ENCODE data around the gene DYNLT5. TPM values are rescaled to one million over a fixed set of nuclear protein-coding genes. Genes with fewer than 3 reads are reported as not detected.

DYNLT5 gene
- polyA plus RNA-seq, 2 of the 4 experiments (the other 2 are of a cell fraction), result not detected

DNA sequence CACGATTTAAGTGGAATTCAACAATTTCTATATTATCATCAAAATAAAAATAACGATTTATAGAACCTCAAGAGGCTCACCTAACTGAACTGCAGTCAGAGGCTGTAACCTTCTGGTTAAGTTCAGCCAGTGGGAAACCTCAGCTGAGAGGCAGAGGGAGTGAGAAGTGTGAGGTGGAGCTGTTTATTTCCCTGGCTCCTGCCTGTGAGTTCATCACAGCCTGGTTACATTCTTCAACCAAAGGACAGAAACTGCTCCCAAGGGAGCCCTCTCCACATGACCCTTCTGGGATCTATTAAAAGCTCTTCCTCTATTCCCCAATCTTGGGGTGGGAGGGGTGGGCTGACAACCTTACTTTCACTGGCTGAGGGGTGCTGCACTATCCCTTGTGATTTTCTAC, 22.2 kb downstream of the DYNLT5 start:
- H3K27ac ChIP-seq, result no peak overlapping the region
- ChIA-PET CTCF (no interaction called here), POLR2A (no interaction called here)
- no peak for ATAC-seq
- H3K4me2 ChIP-seq, result no peak overlapping the region
- DNase-seq (ENCODE audit: low read depth in 1 of 2, low spot score in 1 of 2), result no peak
- H3K9me3 ChIP-seq, result no peaks in the 10 kb centered on the region
- 8% methylated on average over 2 of the region's 2 CpGs for WGBS (ENCODE audit: missing lambda C conversion rate)
- H3K4me3 ChIP-seq, result no peak overlapping the region
- no peaks in the 10 kb centered on the region for H3K4me1 ChIP-seq
- no peak for FAIRE-seq
- no peak for TF ChIP-seq MYC (IDR thresholded peaks at IDR 0.05; ENCODE audit: borderline replicate concordance, low read length)
- TF ChIP-seq EP300 (IDR thresholded peaks at IDR 0.05), result no peak
- TF ChIP-seq, protein P1, sequence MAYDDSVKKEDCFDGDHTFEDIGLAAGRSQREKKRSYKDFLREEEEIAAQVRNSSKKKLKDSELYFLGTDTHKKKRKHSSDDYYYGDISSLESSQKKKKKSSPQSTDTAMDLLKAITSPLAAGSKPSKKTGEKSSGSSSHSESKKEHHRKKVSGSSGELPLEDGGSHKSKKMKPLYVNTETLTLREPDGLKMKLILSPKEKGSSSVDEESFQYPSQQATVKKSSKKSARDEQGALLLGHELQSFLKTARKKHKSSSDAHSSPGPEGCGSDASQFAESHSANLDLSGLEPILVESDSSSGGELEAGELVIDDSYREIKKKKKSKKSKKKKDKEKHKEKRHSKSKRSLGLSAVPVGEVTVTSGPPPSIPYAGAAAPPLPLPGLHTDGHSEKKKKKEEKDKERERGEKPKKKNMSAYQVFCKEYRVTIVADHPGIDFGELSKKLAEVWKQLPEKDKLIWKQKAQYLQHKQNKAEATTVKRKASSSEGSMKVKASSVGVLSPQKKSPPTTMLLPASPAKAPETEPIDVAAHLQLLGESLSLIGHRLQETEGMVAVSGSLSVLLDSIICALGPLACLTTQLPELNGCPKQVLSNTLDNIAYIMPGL (CRISPR knock-in tag; IDR thresholded peaks at IDR 0.05; ENCODE audit: borderline replicate concordance), result no peak
- no peak for TF ChIP-seq ZNF302 (CRISPR knock-in tag; IDR thresholded peaks at IDR 0.05)
- TF ChIP-seq FOSL2 (IDR thresholded peaks at IDR 0.05), result no peak
- TF ChIP-seq FOSL2 (CRISPR knock-in tag; IDR thresholded peaks at IDR 0.05), result no peak
- no peak for TF ChIP-seq JUN (IDR thresholded peaks at IDR 0.05)
- no peak for TF ChIP-seq ATOH8 (CRISPR knock-in tag; IDR thresholded peaks at IDR 0.05; ENCODE audit: low read depth)
- no peak for TF ChIP-seq BHLHE40 (IDR thresholded peaks at IDR 0.05; ENCODE audit: low read depth, low read length)
- TF ChIP-seq PHF8 (IDR thresholded peaks at IDR 0.05; ENCODE audit: borderline replicate concordance, low read depth), result no peak
- no peak for TF ChIP-seq POLR2A (IDR thresholded peaks at IDR 0.05; ENCODE audit: low read length)
- TF ChIP-seq CEBPB (IDR thresholded peaks at IDR 0.05), result no peak
- TF ChIP-seq ZC3H11A (IDR thresholded peaks at IDR 0.05), result no peak
- no peak for TF ChIP-seq ESRRA (IDR thresholded peaks at IDR 0.05; ENCODE audit: borderline replicate concordance, low read length)
- TF ChIP-seq E2F6 (IDR thresholded peaks at IDR 0.05; ENCODE audit: borderline replicate concordance, low read depth), result no peak
- no peak for TF ChIP-seq RARB (CRISPR knock-in tag; IDR thresholded peaks at IDR 0.05)
- no peak for TF ChIP-seq EHMT2 (IDR thresholded peaks at IDR 0.05; ENCODE audit: low read depth)
- TF ChIP-seq NR3C1 (IDR thresholded peaks at IDR 0.05), result no peak
- no peak for TF ChIP-seq MAZ (IDR thresholded peaks at IDR 0.05; ENCODE audit: borderline replicate concordance, low read depth, low read length)
- no peak for TF ChIP-seq CHD2 (IDR thresholded peaks at IDR 0.05; ENCODE audit: low read length, partially characterized antibody)
- TF ChIP-seq CBX2 (IDR thresholded peaks at IDR 0.05; ENCODE audit: borderline replicate concordance, low read depth), result no peak

GRCh38 chr1:66775646-66776045, 23.4 kb downstream of the DYNLT5 start:
- no peak for FAIRE-seq
- CTCF ChIA-PET, result interaction anchor here (1.3 kb wide), 1 partner anchor 28 kb away, joined by 3 read pairs; no protein-coding TSS in a partner anchor

More at GRCh38 chr1:66775646-66776045, 23.4 kb downstream of the DYNLT5 start:
- Histone ChIP-seq H3K9me3 (no peaks in the 10 kb centered on the region), H3K27ac (no peak overlapping the region), H3K4me2 (no peak overlapping the region), H3K4me1 (no peaks in the 10 kb centered on the region), H3K4me3 (no peak overlapping the region)
- ATAC-seq (no peak), DNase-seq (ENCODE audit: low read depth in 1 of 2, low spot score in 1 of 2) (no peak)
- WGBS (ENCODE audit: missing lambda C conversion rate), result 48% methylated on average over 3 of the region's 3 CpGs
- no peak for TF ChIP-seq JUN (IDR thresholded peaks at IDR 0.05)
- no peak for TF ChIP-seq JUNB (IDR thresholded peaks at IDR 0.05)
- no peak for TF ChIP-seq ATOH8 (CRISPR knock-in tag; IDR thresholded peaks at IDR 0.05; ENCODE audit: low read depth)
- no peak for TF ChIP-seq HOXB5 (CRISPR knock-in tag; IDR thresholded peaks at IDR 0.05)
- TF ChIP-seq, protein P1 (CRISPR knock-in tag; IDR thresholded peaks at IDR 0.05; ENCODE audit: borderline replicate concordance), result no peak
- no peak for TF ChIP-seq SREBF2 (IDR thresholded peaks at IDR 0.05)
- TF ChIP-seq PBX3 (IDR thresholded peaks at IDR 0.05), result no peak
- TF ChIP-seq HEYL (CRISPR knock-in tag; IDR thresholded peaks at IDR 0.05), result no peak
- TF ChIP-seq SMC3 (IDR thresholded peaks at IDR 0.05), result no peak
- no peak for TF ChIP-seq MAX (IDR thresholded peaks at IDR 0.05)
- TF ChIP-seq MAFK (IDR thresholded peaks at IDR 0.05; ENCODE audit: partially characterized antibody), result no peak
- no peak for TF ChIP-seq USF2 (IDR thresholded peaks at IDR 0.05)
- no peak for TF ChIP-seq ZSCAN20 (CRISPR knock-in tag; IDR thresholded peaks at IDR 0.05)
- no peak for TF ChIP-seq EP300 (IDR thresholded peaks at IDR 0.05)
- TF ChIP-seq CBX2 (IDR thresholded peaks at IDR 0.05; ENCODE audit: borderline replicate concordance, low read depth), result no peak
- TF ChIP-seq FOSB (CRISPR knock-in tag; IDR thresholded peaks at IDR 0.05), result no peak
- POLR2A ChIA-PET, result no interaction called here

All from A549 (cell line).